GM19351 (cell line): Measurements from ENCODE around the gene DNAH6.

Experiments
- ATAC-seq: cut with Tn5 transposase; IDR thresholded peaks from one replicate; pipeline ENCODE4 v1.9.1; 2021; ENCODE audit warnings: mild to moderate bottlenecking, moderate library complexity; ENCODE audit not compliant: unreplicated experiment

DNAH6 gene

DNA sequence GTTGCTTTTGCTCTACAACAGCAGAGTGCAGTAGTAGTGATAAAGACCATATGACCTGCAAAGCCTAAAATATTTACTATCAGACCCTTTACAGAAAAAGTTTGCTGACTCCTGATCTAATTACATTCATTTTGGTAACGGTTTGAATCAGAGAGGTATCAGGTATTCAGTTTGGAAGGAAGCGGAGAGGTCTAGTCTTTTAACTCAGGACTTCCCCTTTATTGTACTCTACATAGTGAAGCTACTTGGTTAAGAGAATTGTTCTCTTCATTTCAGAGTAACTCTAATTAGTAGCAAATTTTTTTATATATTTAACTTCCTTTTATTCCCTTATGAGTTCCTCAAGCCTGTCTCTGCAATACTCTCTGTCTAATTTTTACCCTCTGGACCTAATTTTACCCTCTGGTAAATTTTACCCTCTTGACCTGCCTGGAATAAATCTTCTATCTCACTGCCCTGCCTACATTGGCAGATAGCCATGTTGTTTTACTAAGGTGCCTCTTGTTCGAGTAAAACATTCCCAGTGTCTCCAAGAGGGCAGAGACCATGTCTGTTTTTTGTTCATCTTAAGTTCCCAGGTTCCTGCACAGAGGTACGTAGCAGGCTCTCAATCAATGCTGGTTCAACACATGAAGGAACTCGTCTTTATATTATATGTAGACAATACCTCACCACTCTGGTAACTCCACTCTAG is 170.6 kb downstream of the DNAH6 start:
- ATAC-seq = no peak

DNA sequence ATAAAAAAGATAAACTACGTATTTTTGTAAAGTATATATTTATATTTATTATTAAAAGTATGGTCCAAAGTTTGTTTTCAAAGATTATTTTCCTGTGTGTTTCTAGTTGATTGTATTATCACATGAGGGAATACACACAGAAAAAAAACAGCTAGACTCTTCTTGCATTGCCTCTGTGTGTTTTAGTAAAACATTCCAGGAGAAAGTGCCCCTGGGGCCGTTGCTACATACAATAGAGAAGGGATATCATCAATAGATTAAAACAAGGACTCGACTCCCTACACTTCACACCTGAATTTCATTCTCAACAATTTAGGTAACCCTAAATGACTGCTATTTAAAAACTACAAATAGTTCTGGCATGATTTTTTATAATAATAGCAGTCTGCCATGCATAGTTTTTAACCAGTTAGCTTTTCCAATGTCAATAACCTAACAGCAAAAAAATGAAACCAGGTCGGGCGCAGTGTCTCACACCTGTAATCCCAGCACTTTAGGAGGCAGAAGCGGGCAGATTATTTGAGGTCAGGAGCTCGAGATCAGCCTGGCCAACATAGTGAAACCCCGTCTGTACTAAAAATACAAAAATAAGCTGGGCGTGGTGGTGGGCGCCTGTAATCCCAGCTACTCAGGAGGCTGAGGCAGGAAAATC is 171.3 kb downstream of the DNAH6 start:
- no peak for ATAC-seq

DNA sequence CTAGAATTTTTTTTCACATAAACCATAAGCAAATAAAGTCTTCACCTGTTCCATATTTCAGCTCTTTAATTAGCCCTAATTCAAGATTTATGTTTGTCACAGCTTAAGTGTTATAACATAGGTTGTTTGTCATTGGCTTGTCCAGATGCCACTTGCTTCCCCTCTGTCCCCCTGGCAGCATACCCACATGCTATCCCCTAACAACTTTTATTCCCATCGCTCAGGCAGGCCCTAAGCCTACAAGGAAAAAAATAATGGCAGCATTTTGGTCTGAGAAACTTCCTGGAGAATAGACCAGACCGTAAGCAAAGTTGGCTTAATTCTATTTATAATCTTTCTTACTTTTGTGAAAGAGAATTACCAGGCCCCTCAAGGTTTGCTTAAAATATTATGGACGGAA is 173.9 kb downstream of the DNAH6 start:
- no peak for ATAC-seq

DNA sequence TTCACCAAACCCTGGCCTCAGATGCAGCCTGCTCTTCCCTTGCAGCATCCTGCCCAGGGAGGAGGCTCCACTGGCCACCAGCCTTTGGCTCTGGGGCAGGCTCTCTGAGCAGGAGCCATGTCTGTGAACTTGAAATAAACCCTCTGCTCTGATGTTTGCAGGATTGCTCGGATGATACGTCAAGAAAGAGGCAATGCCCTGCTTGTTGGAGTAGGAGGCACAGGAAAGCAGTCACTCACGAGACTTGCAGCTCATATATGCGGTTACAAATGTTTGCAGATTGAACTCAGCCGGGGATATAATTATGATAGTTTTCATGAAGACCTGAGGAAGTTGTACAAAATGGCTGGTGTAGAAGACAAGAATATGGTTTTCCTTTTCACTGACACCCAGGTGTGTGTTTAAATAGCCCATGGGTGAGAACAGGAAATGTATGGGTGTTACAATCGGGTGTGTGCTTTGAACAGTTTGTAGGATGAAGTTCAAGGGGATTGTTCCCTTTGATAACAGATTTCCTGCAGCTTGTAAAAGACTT is 177.9 kb downstream of the DNAH6 start:
- no peak for ATAC-seq

DNA sequence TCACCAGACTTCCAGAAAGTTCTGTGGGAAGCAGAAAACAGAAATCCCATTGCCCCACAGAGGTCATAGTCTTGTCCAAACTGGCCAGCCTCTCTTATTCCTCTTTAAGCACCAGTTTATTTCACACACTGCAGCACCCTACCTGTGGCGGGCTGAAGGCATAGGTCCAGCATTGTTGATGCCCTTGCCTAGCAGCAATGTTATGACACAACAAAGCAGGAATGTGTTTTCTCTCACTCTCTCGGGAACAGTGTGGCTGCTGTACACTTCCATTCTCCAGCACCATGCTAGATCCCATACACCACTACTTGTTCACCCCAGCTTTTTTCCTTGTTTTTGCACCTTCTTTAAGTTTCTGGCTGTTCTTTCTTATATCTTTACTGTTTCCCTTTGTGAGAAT is 181.6 kb downstream of the DNAH6 start:
- ATAC-seq = no peak

DNA sequence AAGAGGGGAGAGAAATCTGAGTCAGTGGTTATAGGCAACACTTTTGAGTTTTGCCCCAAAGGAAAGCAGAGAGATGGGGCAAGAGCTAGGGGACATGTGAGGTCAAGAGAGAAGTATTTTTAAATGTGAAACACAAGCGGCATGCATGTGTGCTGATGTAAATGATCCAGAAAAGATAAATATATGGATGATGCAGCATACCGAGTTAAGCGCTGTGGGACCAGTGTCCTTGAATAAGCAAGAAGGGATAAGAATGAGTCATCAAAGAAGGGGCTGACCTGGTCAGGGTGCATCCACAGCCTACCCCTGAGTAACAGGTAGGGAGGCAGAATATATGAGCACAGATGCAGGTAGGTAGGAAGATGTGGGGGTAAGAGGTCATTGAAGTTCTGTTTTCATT is 183.7 kb downstream of the DNAH6 start:
- no peak for ATAC-seq

DNA sequence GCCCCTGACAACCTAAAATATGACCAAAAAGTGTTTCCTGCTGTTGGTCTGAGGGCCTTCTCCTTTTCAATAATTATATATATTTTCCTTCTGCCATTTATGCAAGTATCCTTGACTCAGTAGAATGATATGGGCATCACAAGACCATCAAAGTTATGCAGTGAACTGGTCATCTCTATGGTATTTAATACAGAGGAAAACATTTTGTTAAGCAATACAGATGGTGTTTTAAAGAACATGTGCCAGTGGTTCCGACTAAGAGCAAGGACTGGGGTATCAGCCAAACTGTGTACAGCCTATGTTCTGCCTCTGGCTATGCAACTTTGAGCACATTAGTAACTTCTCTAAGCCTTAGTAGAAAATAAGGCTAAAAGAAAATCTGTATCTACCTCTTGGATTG is 185.6 kb downstream of the DNAH6 start:
- no peak for ATAC-seq

DNA sequence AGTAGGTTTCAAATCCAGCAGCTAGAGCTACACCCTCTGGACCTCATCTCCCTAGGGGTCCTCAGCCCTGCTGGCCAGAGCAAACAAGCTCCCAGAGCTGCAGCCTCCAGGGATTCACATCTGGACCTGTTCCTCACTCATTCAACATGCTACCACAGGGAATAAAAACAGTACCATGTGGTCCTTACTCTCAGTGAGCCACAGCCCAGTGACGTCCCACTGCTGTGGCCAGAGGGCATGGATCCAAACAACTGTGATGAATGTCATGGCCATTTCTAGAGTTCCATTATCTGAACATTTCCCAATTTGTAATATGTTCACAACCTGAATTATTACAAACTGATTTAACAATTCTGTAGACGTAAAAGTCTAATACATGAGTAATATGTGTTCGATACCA is 186.6 kb downstream of the DNAH6 start:
- no peak for ATAC-seq

DNA sequence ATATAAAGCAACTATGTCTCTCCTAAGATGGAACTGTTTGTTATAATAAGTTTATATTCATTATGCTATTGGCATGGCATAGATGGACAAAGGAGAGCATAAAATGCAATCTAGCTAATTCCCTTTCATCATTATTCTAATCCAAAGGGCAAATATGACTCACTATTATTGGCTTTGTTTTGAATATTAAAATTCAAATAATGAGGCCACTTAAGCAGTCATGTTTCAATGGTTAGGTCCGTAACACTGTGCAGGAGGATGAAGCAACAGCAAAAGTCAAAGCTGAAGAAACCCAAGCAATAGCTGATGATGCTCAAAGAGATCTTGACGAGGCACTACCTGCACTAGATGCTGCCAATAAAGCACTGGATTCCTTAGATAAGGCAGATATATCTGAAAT is 187.5 kb downstream of the DNAH6 start:
- no peak for ATAC-seq

DNA sequence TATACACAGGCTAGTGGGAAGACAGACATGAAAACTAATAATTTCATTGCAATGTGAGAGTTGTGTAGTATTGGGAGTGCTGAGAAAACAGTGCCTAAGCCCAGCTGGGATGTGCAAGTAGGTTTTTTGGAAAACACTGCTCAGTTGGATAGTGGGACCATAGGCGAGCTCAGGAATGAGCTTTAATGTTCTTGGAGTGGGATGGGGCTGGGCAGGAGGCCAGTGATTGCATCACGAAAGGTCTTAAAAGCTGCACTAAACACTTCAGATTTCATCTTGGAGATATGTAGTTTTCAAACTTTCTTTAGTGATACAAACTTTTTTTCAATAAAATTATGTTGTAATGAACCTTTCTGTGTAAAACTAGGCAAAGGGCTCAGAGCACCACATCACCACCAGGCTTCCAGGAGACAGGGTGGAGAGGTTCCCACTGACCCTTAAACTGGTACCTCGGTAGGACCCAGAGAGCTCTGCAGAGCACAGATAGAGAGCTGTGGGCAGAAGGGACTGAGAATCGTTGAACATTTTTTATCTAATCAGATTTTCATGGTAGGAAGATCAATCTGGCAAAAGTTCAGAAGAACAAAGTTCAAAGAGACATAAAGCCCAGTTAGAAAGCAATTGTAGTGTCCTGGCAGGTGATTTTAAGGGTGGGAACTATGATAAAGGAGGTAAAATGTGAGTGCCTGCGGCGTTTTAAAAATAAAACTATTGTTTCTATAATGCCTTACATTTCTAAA is 188.4 kb downstream of the DNAH6 start:
- no peak for ATAC-seq

DNA sequence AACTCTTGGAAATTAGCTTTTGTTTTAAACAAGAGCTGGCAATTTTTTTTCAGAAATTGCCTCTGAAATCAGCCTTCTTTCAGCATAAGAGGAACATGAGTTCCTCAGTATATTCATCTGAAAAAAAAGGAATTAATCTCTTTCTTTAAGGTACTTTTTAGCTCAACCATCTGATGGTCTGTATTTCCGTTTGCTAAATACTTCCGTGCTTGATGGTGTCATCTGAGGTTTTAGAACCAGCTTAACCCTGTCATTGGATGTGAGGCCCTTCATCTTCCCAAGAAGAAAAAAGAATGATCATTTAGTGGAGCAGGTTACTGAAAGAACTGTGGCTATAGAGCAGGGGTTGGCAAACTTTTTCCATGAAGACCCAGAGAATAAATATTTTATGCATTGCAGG is 189.6 kb downstream of the DNAH6 start:
- ATAC-seq = no peak

DNA sequence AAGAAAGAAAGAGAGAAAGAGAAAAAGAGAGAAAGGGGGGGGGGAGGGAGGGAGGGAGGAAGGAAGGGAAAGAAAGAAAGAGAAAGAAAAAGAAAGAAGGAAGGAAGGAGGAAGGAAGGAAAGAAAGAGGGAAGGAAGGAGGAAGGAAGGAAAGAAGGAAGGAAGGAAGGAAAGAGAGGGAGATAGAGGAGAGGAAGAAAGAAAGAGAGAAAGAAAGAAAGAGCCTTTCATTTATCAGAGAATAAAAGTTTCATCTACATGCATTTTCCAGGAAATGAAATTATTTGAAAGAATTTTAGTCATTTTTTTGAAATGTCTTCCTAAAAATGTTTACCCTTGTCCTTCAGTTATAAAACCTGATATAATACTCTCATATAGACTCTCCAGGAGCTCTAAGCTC is 192.1 kb downstream of the DNAH6 start:
- ATAC-seq = no peak

DNA sequence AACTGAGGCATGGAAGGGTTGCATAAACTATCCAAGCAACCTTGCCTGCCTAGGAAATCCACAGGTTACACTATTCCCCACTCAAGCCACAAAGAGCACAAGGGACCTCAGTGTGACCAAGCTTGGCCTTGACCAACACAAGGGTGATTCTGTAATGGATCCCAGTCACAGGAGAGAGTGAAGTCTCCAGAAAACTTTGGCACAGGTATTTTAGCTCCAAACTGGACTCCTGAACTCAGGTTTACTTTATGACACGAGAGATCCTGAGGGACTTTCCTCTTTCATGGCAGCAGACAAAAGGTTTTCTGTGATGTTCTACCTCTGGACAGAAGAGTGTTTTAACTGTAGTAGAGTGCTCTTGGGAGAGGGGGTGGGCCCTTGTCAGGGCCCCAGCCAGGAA is 195.4 kb downstream of the DNAH6 start:
- ATAC-seq = no peak

DNA sequence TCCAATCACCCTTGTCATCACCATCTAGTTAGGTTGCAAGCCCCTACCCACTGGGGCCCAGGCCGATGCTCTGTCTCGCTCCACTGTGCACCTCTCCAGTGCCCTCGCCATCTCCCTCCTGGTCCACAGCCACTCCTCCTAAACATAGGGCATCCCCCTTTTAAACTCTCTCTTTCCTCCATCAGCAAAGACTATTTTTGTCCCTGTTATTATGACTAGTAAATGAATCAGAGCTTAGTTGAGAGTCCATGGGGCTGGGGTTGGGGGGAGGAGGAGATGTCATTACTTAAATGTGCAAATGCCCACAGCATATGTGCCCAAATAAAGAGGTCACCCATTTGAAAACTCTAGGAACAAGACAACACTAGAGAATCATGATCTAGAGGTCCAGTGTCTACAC is 197.1 kb downstream of the DNAH6 start:
- no peak for ATAC-seq

DNA sequence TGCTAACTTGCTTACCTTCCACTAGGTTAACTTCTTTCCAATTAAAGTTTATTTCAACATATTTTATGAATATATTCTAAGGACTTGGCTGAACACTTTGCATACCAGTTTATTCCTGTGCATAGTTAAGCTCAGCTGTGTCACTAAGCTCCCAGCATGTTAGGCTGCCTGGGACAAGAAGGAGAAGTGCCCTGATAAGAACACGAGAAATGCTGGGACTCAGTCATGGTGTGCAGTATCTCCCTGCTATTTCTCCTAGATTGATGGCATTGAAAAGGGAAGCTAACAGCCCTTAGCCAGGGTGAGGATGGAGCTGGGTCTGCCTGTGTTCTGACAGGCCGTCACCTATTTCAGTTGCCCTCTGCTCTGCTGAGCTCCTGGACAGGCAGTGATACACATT is 200.3 kb downstream of the DNAH6 start:
- no peak for ATAC-seq

DNA sequence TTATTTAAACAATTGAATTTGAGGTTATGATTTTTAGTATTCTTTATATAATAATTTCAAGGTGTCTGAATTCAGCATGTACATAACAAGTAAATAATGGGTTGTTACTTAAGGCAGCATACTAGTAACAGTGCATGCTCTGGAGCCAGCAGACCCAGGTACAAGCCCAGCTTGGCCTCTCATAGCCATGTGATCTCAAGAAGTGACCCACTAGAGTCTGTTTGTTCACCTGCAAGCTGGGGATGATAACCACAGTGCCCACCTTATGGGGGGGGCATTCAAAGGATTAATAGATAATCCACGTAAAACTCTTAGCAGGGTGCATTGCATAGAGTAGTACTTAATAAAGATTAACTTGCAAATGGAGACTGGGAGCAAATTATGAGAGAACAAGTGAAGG is 201.0 kb downstream of the DNAH6 start:
- no peak for ATAC-seq

DNA sequence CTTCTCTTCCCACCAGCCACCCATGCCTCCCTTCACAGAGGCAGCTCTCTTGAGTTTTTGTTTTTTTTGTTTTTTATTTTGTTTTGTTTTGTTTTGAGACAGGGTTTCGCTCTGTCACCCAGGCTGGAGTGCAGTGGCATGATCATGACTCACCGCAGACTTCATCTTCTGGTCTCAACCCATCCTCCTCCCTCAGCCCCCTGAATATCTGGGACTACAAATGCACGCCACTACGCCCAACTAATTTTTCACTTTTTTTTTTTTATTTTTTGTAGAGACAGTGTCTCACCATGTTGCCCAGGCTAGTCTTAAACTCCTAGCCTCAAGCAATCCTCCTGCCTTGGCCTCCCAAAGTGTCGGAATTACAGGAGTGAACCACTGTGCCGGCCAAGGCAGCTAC is 203.1 kb downstream of the DNAH6 start:
- no peak for ATAC-seq

DNA sequence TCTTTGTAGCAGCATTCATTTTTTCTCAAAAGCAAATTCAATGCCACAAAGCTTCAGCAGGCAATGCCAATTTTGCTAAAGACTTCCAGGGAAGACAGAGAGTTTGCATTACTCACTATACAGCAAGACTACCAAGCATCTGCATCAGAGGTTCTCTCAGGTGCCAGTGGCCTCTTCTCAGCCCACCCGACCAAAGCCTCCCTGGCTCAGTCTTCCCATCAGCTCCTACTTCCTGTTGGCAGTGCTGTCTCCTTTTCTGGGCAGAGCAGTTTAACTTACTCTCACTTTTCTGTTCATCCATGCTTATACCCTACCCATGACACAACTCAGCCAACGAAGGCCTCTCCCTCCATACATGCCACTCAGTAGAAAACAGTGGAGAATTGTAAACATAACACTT is 207.5 kb downstream of the DNAH6 start:
- no peak for ATAC-seq

DNA sequence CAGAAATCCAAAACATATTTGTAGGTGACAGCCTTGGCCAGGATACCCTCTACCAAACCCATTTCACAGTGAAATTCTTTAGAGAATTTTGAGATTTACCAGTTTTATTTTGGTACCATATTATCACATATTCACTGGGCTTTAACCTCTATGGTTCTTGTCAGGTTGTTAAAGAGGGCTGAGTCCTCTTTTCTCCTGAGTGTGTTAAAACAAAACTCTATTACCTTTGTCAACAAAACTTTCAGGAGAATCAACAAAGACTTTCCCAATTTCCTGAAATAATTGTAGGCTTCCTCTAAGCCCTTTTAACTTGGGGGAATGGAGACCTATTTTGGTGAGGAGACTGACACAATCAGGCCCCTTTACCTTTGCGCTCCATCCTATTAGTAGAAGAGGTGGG is 209.4 kb downstream of the DNAH6 start:
- ATAC-seq = no peak

DNA sequence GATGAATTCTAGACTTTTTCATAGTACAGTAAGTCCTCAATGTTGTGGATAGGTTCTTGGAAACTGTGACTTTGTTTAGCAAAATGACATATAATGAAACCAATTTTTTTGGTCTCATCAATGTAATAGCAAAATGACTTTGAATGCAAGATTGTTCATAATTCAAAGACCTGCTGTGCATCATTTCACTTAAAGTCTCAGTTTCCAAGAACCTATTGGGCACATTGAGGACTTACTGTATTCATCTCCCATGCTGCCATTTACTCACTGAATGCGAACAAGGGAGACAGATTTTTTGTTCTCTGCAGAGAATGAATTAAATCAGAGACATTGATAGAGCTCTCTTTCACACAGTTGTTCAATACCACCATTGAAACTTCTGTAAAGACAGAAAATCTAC is 211.0 kb downstream of the DNAH6 start:
- no peak for ATAC-seq

DNA sequence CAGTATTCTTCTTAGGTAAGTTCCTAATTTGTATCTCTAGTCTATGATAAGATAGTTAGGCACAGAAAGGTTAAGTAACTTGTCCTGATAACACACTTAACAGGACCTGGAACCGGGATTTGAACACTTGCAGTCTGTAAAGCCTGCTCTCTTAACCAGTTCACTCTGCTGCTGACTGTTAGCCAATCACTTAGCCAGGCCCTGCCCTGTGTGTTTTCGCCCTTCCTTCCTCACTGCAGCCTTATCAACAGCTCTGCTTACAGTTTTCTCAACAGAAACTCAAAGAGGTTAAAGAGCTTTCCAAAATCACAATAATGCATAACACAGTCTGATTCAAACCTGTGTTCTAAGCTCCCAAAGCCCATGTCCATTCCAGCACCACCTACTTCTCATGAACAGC is 212.9 kb downstream of the DNAH6 start:
- no peak for ATAC-seq

DNA sequence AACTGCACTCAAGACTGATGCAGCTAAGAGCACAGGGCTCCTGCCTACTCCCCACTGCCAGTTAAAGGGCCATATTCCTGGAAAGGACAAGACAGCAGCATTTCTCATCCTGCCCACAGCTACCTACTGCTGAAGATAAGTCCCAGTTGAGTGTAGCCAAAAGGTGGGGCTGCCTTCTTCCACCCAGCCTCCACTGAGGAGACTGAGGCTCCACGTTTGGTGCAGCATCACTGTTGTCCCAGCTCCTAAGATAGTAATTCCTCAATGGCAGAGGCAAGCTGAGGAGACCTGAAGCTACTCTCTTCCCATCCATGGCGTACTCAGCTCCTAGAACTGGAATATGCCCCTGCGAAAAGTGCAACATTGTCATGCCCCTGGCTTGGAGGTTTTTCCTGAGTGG is 214.9 kb downstream of the DNAH6 start:
- no peak for ATAC-seq
